GM06990 (cell line): ENCODE measurements around the gene SMAP2.

Source experiments
- DNase-seq: peaks from one replicate; pipeline ENCODE4 v3.0.0-alpha.2; 2011; ENCODE audit not compliant: insufficient read length; ENCODE audit errors: extremely low read depth
- H3K27me3 ChIP-seq: replicated peaks from 2 replicates; pipeline ENCODE4 v1.6.0; 2011; ENCODE audit warnings: low read length; ENCODE audit not compliant: control insufficient read depth, insufficient read depth
- H3K36me3 ChIP-seq: 2 replicates; pipeline ENCODE4 v1.5.1; 2011; ENCODE audit warnings: low read length; ENCODE audit not compliant: control insufficient read depth, insufficient read depth
- H3K4me3 ChIP-seq: replicated peaks from 2 replicates; pipeline ENCODE4 v1.5.1; 2011; ENCODE audit warnings: low read depth, mild to moderate bottlenecking, control low read depth, low read length
- TF ChIP-seq, protein P1 (sequence below): IDR thresholded peaks from 2 replicates; pipeline ENCODE4 v1.5.1; 2011; ENCODE audit warnings: low read length, control low read depth, mild to moderate bottlenecking, inconsistent platforms; ENCODE audit not compliant: insufficient read depth, poor library complexity, severe bottlenecking

Gene SMAP2

DNA sequence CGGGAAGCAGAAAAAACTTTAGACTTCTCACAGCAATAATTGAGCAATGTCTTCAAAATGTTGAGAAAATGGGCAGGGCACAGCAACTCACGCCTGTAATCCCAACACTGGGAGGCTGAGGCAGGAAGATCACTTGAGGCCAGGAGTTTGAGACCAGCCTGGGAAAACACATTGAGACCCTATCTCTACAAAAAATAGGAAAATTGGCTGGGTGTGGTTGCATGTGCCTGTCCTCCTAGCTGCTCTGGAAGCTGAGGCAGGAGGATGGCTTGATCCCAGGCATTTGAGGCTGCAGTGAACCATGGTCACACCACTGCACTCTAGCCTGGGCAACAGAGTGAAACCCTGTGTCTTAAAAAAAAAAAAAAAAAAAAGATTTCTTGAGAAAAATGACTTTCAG is 95.8 kb downstream of the SMAP2 start:
- Histone ChIP-seq H3K4me3 (no peak overlapping the region), H3K36me3 (no peaks in the 10 kb centered on the region; the same call in 1 of the 2 replicates), H3K27me3 (no peaks in the 10 kb centered on the region)
- DNase-seq, result no peak
- TF ChIP-seq, protein P1, sequence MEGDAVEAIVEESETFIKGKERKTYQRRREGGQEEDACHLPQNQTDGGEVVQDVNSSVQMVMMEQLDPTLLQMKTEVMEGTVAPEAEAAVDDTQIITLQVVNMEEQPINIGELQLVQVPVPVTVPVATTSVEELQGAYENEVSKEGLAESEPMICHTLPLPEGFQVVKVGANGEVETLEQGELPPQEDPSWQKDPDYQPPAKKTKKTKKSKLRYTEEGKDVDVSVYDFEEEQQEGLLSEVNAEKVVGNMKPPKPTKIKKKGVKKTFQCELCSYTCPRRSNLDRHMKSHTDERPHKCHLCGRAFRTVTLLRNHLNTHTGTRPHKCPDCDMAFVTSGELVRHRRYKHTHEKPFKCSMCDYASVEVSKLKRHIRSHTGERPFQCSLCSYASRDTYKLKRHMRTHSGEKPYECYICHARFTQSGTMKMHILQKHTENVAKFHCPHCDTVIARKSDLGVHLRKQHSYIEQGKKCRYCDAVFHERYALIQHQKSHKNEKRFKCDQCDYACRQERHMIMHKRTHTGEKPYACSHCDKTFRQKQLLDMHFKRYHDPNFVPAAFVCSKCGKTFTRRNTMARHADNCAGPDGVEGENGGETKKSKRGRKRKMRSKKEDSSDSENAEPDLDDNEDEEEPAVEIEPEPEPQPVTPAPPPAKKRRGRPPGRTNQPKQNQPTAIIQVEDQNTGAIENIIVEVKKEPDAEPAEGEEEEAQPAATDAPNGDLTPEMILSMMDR, result no peak
